H1 (cell line): Measurements from ENCODE around the gene CHST10. TPM values are rescaled to one million over a fixed set of nuclear protein-coding genes. Genes with fewer than 3 reads are reported as not detected.

Source experiments
- CBX8 ChIP-seq: fragments of 300-800, 300-1000 bp; sonication (generic); IDR thresholded peaks from 2 replicates; pipeline ENCODE4 v1.7.1; 2016; ENCODE audit warnings: low read depth, low read length, borderline replicate concordance
- CHD7 ChIP-seq: fragments of 300-600 bp; sonication (generic); IDR thresholded peaks from 2 replicates; pipeline ENCODE4 v1.7.1; 2012; ENCODE audit warnings: low read length, moderate library complexity, mild to moderate bottlenecking, inconsistent platforms; ENCODE audit not compliant: insufficient replicate concordance
- EP300 ChIP-seq, 2 experiments: IDR thresholded peaks; 1 replicate in 1 of 2; 2 replicates in 1 of 2; pipeline ENCODE4 v1.6.1; 2011 to 2012; ENCODE audit warnings: low read depth in 2 of 2, low read length in 2 of 2, mild to moderate bottlenecking in 2 of 2, borderline replicate concordance in 1 of 2, inconsistent platforms in 1 of 2, moderate library complexity in 1 of 2
- HDAC2 ChIP-seq, 2 experiments: fragments of 300-600 bp in 1 of 2; sonication (generic) in 1 of 2; IDR thresholded peaks; 2 replicates each; pipeline ENCODE4 v1.6.1; 2011 to 2012; ENCODE audit warnings: low read depth in 2 of 2, low read length in 2 of 2, mild to moderate bottlenecking in 2 of 2, moderate library complexity in 2 of 2, borderline replicate concordance in 1 of 2, inconsistent platforms in 1 of 2
- NRF1 ChIP-seq: IDR thresholded peaks from 2 replicates; pipeline ENCODE4 v1.6.1; 2011; ENCODE audit warnings: mild to moderate bottlenecking, low read depth, low read length, improper control_type of control experiment
- TBP ChIP-seq: IDR thresholded peaks from 2 replicates; pipeline ENCODE4 v1.6.1; 2011; ENCODE audit warnings: low read depth, low read length, improper control_type of control experiment
- TEAD4 ChIP-seq: IDR thresholded peaks from 2 replicates; pipeline ENCODE4 v1.6.1; 2012; ENCODE audit warnings: low read depth, low read length, inconsistent platforms, mixed read lengths
- polyA plus RNA-seq, 7 experiments: library from polyadenylated mRNA; depleted of rRNA in 3 of 7; stranded (reverse) in 5 of 7; unstranded in 2 of 7; fragments of >200 nt in 5 of 7; fragments of 200-250 nt in 2 of 7; gene quantifications; 1 replicate in 5 of 7; 2 replicates in 1 of 7; 4 replicates in 1 of 7; pipeline versions ENCODE4 v1.2.1 to v1.2.3, GENCODE V29; 2011 to 2013; ENCODE audit warnings: missing spikeins in 2 of 7, mixed read lengths in 2 of 7
- total RNA-seq: library from RNA; stranded (reverse); fragmentation: NEBNext Ultra II Directional; extraction: Animal tissue kit (Norgen Biotek cat#: 25700); gene quantifications from 2 replicates; pipeline ENCODE4 v1.2.1, GENCODE V29; 2021
- TF ChIP-seq, protein P1 (sequence below), 3 experiments: IDR thresholded peaks; 1 replicate in 2 of 3; 2 replicates in 1 of 3; pipeline versions ENCODE4 v1.5.1 to v1.6.1; 2011; ENCODE audit warnings: low read length in 3 of 3, mild to moderate bottlenecking in 3 of 3, inconsistent platforms in 2 of 3, low read depth in 1 of 3, moderate library complexity in 1 of 3; ENCODE audit not compliant: insufficient read depth in 1 of 3; ENCODE audit errors: control extremely low read depth in 1 of 3

CHST10 gene
- total and polyA plus RNA-seq, 2 of the 8 experiments (the other 6 are each of a cell fraction or from before 2014, with no cell fraction given), result 27.3 to 29.1 TPM

- TF ChIP-seq CHD7, result no peak
- no peak for TF ChIP-seq NRF1
- no peak for TF ChIP-seq HDAC2 (IDR thresholded peaks at IDR 0.05; ENCODE audit: borderline replicate concordance in 1 of 2, low read depth in 2 of 2, low read length in 2 of 2)
- TF ChIP-seq TBP, result no peak
- TF ChIP-seq TEAD4, result no peak
- no peak for TF ChIP-seq CBX8
- TF ChIP-seq, protein P1, sequence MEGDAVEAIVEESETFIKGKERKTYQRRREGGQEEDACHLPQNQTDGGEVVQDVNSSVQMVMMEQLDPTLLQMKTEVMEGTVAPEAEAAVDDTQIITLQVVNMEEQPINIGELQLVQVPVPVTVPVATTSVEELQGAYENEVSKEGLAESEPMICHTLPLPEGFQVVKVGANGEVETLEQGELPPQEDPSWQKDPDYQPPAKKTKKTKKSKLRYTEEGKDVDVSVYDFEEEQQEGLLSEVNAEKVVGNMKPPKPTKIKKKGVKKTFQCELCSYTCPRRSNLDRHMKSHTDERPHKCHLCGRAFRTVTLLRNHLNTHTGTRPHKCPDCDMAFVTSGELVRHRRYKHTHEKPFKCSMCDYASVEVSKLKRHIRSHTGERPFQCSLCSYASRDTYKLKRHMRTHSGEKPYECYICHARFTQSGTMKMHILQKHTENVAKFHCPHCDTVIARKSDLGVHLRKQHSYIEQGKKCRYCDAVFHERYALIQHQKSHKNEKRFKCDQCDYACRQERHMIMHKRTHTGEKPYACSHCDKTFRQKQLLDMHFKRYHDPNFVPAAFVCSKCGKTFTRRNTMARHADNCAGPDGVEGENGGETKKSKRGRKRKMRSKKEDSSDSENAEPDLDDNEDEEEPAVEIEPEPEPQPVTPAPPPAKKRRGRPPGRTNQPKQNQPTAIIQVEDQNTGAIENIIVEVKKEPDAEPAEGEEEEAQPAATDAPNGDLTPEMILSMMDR (IDR thresholded peaks at IDR 0.05; ENCODE audit: control extremely low read depth in 1 of 3, insufficient read depth in 1 of 3, low read depth in 1 of 3, low read length in 3 of 3), result no peak
- TF ChIP-seq EP300 (IDR thresholded peaks at IDR 0.05; ENCODE audit: borderline replicate concordance in 1 of 2, low read depth in 2 of 2, low read length in 2 of 2), result no peak
Observed at GRCh38 chr2:100423631-100424030, 6.2 kb upstream of the CHST10 start (continued).
